PC-3 (cell line): ENCODE results near the gene TACC2.

ENCODE experiments used
- EZH2 ChIP-seq: fragments of 300-600 bp; sonication (generic); IDR thresholded peaks from one replicate; pipeline ENCODE4 v1.6.1; 2017; ENCODE audit warnings: antibody characterized with exemption, mild to moderate bottlenecking, low read length; ENCODE audit not compliant: unreplicated experiment
- TF ChIP-seq, protein P1 (sequence below): fragments of 300-600 bp; sonication (generic); conservative IDR thresholded peaks from 2 replicates; pipeline ENCODE4 v1.5.1; 2017; ENCODE audit warnings: antibody characterized with exemption, low read depth, mild to moderate bottlenecking, low read length

DNA sequence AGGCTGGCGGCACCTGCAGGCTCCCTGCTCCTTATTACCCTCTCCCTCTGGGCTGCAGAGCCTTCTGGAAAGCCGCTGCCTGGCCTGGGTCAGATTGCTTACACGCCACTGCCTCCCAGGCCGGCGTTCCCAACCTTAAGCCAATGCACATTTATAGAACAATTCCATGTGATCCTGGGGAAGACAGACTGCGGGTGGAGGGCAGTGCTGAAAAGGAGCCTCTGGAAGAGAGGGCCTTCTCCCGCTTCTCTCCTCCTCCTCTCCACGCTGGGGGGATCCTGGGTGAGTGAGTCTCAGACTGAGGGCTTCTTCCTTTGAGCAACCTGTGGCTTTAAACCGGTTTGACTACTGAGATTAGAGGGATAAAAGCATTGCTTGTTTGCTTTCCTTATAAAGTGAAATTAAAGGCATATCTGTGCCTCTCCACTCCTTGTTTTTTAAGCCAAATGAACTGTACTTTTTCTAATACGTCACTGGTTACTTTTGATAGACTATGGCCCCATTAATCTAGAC lies 5.5 kb downstream of the TACC2 start:
- TF ChIP-seq, protein P1, sequence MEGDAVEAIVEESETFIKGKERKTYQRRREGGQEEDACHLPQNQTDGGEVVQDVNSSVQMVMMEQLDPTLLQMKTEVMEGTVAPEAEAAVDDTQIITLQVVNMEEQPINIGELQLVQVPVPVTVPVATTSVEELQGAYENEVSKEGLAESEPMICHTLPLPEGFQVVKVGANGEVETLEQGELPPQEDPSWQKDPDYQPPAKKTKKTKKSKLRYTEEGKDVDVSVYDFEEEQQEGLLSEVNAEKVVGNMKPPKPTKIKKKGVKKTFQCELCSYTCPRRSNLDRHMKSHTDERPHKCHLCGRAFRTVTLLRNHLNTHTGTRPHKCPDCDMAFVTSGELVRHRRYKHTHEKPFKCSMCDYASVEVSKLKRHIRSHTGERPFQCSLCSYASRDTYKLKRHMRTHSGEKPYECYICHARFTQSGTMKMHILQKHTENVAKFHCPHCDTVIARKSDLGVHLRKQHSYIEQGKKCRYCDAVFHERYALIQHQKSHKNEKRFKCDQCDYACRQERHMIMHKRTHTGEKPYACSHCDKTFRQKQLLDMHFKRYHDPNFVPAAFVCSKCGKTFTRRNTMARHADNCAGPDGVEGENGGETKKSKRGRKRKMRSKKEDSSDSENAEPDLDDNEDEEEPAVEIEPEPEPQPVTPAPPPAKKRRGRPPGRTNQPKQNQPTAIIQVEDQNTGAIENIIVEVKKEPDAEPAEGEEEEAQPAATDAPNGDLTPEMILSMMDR = no peak
- no peak for TF ChIP-seq EZH2
